Heart left ventricle (tissue), 16 donors: ENCODE measurements around the gene DSCAML1. TPM values are rescaled to one million over a fixed set of nuclear protein-coding genes. Genes with fewer than 3 reads are reported as not detected.

Experiments used
- ATAC-seq, 4 donors: fragments of 200-7000 bp; cut with Tn5 transposase; one replicate each; pipeline ENCODE4 v1.9.1; 2020 to 2022; ENCODE audit warnings: moderate library complexity in 4 of 4, mild to moderate bottlenecking in 3 of 4, moderate number of reproducible peaks in 1 of 4
- DNase-seq, 5 donors: peaks; one replicate each; pipeline ENCODE4 v3.0.0-alpha.2; 2020
- H3K27ac ChIP-seq, 12 donors: fragments of 200-600 bp; sonication (generic) in 4 of 12; one replicate each; pipeline versions ENCODE4 v1.5.0 to v1.8.0; 2016 to 2022; ENCODE audit warnings: mild to moderate bottlenecking in 2 of 12
- H3K27me3 ChIP-seq, 9 donors: fragments of 200-600 bp; sonication (generic) in 2 of 9; one replicate each; pipeline versions ENCODE4 v1.5.1 to v1.8.0; 2016 to 2022; ENCODE audit warnings: mild to moderate bottlenecking in 3 of 9
- H3K36me3 ChIP-seq, 9 donors: fragments of 200-600 bp; sonication (generic) in 2 of 9; one replicate each; pipeline versions ENCODE4 v1.5.0 to v1.8.0; 2018 to 2022; ENCODE audit warnings: mild to moderate bottlenecking in 2 of 9
- H3K4me1 ChIP-seq, 12 donors: fragments of 200-600 bp; sonication (generic) in 4 of 12; one replicate each; pipeline versions ENCODE4 v1.5.0 to v1.8.0; 2016 to 2022; ENCODE audit warnings: mild to moderate bottlenecking in 3 of 12
- H3K4me3 ChIP-seq, 12 donors: fragments of 200-600 bp; sonication (generic) in 4 of 12; one replicate each; pipeline versions ENCODE4 v1.5.0 to v1.8.0; 2017 to 2022; ENCODE audit warnings: mild to moderate bottlenecking in 9 of 12, moderate library complexity in 4 of 12
- H3K9me3 ChIP-seq, 12 donors: fragments of 200-600 bp; sonication (generic) in 4 of 12; one replicate each; pipeline versions ENCODE4 v1.5.0 to v1.8.0; 2016 to 2022; ENCODE audit warnings: mild to moderate bottlenecking in 1 of 12
- POLR2A ChIP-seq, 2 donors: fragments of 450-650 bp; IDR thresholded peaks; one replicate each; pipeline ENCODE4 v1.6.1; 2017; ENCODE audit warnings: antibody characterized with exemption in 2 of 2, mild to moderate bottlenecking in 2 of 2, moderate library complexity in 2 of 2
- WGBS, 4 donors: extraction: QIAGEN DNeasy Blood & Tissue Kit in 2 of 4; methylation state at CpG; one replicate each; pipeline versions ENCODE4 v1.1.5 to v1.1.7; 2013 to 2018; 5-methylcytosine and 5-hydroxymethylcytosine counted together
- intact Hi-C, 10 donors: fragments of 100-400 bp; cut with DNase I; formaldehyde crosslinking; loops; one replicate each; pipeline versions ENCODE4 v1.11.1 to v1.14.2; 2022
- polyA plus RNA-seq, 2 donors: library from polyadenylated mRNA; stranded (reverse); fragments of 200-250 nt; gene quantifications; one replicate each; pipeline ENCODE4 v1.2.3, GENCODE V29; 2013
- total RNA-seq, 9 donors: library from RNA; depleted of rRNA in 2 of 9; stranded (reverse); fragments of >200 nt in 2 of 9; fragmentation: NEBNext Ultra II Directional in 3 of 9; extraction: Animal tissue kit (Norgen Biotek cat#: 25700) in 3 of 9; gene quantifications; one replicate each; pipeline versions ENCODE4 v1.1.0 to v1.2.4, GENCODE V29; 2016 to 2023
- TF ChIP-seq, protein P1 (sequence below), 12 donors: fragments of 200-600 bp; sonication (generic) in 4 of 12; IDR thresholded peaks; one replicate each; pipeline versions ENCODE4 v1.5.0 to v1.8.0; 2018 to 2022; ENCODE audit warnings: antibody characterized with exemption in 12 of 12, mild to moderate bottlenecking in 5 of 12
- donor health status: ischemic (EF 13 %, LVEDD 7.1; RV severe dilation, severe dysfunction).
- donor health status: healthy with polysubstance abuse.
- donor health status: DM: no; HTN: yes; CAD: no.
- donor health status: DM: no; HTN: no; CAD: no.
- donor health status: ischemic (EF 25% LVEDD 6.9; RV normal size, moderate dysfunction).
- donor health status: ischemic (EF 25% LVEDD 5.7; RV mildly dilated, moderate dysfunction).
- donor health status: healthy.
- donor health status: DM: yes; HTN: yes; CAD: no.
- donor health status: ischemic (EF 35%, LVEDD 5.7; RV mildly dilated, moderate dysfunction).
- donor health status: nonischemic (EF 11% LVEDD 7.7; RV severe dilation, severe dysfunction).
- donor health status: DM: yes; HTN: yes; CAD: no.
- donor health status: PGD.
- donor health status: ischemic (EF 29% LVEDD 5.4; RV normal size, mild dysfunction).
- donor health status: nonischemic (EF 23%, LVEDD 6.1; RV moderate dilation, normal function).

The DSCAML1 gene
- total and polyA plus RNA-seq, 11 donors: 0.05 to 1.7 (median 0.76) TPM

DNA sequence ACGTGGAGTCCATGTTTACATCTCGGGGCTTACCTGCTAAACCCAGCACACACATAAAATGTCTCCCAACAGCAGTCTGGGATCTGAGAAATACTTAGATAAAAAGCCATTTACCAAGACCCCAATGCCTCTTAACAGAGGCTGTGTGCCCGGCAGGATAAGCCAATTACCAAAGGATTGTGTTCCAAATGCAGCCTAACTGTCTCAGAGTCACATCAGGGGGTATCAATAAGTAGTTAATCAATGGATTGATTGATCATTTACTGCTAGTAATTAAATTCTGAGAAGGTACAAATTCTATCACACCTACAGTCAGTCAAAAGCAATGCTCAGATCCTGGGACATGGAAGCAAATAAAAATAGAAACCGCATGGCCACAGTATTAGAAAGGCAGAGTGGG is 125.6 kb downstream of the DSCAML1 start:
- H3K9me3 ChIP-seq: no peaks in the 10 kb centered on the region
- H3K4me1 ChIP-seq: no peaks in the 10 kb centered on the region
- no peaks in the 10 kb centered on the region for H3K27me3 ChIP-seq
- DNase-seq (no peak), ATAC-seq (no peak)
- H3K27ac ChIP-seq: no peak overlapping the region
- intact Hi-C loops: no loop called here
- TF ChIP-seq POLR2A (IDR thresholded peaks at IDR 0.05): no peak
- TF ChIP-seq, protein P1, sequence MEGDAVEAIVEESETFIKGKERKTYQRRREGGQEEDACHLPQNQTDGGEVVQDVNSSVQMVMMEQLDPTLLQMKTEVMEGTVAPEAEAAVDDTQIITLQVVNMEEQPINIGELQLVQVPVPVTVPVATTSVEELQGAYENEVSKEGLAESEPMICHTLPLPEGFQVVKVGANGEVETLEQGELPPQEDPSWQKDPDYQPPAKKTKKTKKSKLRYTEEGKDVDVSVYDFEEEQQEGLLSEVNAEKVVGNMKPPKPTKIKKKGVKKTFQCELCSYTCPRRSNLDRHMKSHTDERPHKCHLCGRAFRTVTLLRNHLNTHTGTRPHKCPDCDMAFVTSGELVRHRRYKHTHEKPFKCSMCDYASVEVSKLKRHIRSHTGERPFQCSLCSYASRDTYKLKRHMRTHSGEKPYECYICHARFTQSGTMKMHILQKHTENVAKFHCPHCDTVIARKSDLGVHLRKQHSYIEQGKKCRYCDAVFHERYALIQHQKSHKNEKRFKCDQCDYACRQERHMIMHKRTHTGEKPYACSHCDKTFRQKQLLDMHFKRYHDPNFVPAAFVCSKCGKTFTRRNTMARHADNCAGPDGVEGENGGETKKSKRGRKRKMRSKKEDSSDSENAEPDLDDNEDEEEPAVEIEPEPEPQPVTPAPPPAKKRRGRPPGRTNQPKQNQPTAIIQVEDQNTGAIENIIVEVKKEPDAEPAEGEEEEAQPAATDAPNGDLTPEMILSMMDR (IDR thresholded peaks at IDR 0.05): no peak
- WGBS, 4 donors: 89 to 95% (median 94%) methylated on average over 4 of the region's 4 CpGs
- no peaks in the 10 kb centered on the region for H3K36me3 ChIP-seq
- no peak overlapping the region for H3K4me3 ChIP-seq

DNA sequence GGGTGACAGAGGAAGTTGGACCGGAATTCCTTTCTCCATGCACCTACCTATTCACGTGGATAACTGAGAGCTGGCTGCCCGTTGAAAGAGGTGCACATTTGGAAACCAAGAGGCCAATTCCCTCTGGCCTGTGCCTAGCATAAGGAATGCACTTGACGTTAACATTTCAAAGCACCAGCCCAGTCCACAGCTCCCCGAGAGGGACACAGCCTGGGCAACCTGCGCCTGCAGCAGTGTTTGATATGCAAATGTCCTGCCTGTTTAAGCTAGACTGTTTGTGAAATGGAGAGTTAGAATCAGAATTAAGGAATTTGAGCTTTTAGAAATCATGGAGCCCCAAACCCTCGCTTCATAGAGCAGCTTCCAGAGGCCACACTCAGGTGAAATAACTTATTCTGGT is 126.1 kb downstream of the DSCAML1 start:
- Histone ChIP-seq H3K4me3 (no peak overlapping the region), H3K27ac (no peak overlapping the region), H3K27me3 (no peaks in the 10 kb centered on the region), H3K4me1 (no peaks in the 10 kb centered on the region), H3K9me3 (no peaks in the 10 kb centered on the region), H3K36me3 (no peaks in the 10 kb centered on the region)
- intact Hi-C loops: no loop called here
- TF ChIP-seq, protein P1 (IDR thresholded peaks at IDR 0.05): no peak
- ATAC-seq: no peak
- 76 to 86% (median 85%) methylated on average over 7 of the region's 7 CpGs for WGBS, 4 donors
- no peak for DNase-seq

DNA sequence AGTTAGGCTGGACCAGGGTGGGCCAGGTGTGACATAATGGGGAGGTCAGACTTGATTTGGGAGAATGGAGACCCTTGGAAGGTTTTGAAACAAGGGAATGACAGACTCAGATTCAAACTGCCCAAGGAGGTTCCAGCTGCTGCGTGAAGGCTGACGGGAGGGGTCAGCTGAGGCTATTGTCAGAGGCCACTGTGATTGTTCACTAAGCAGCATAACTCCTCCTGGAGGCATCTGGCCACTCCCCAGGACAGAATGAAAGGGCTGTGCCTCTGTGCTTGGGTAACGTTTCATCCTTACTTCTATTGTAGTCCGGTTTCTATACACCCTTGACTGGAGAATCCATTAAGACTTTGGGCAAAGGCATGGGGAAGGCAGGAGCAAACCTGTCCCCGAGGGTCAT is 126.6 kb downstream of the DSCAML1 start:
- WGBS, 4 donors: 73 to 82% (median 79%) methylated on average over 5 of the region's 5 CpGs
- intact Hi-C loops: no loop called here
- H3K27me3 ChIP-seq: no peaks in the 10 kb centered on the region

DNA sequence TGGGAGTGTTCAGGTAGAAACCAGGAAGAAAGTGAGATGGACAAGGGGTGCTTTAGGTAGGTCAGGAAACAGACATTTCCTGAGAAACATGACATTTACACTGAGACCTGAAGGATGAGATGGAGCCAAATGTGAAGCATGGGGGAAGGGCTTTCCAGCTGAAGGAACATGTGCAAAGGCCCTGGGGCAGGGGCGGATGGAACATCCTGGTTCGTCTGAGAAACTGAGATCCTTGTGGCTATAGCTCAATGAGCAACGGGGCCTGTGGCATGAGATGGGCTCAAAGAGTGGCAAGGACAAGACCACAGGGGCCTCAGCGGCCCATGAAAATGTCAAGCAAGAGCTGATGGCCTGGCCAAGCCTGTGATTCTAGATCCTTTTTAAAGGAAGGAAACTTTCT is 127.4 kb downstream of the DSCAML1 start:
- intact Hi-C loops: no loop called here
- Histone ChIP-seq H3K27ac (no peak overlapping the region), H3K36me3 (no peaks in the 10 kb centered on the region), H3K4me3 (no peak overlapping the region), H3K27me3 (no peaks in the 10 kb centered on the region), H3K9me3 (no peaks in the 10 kb centered on the region), H3K4me1 (peaks cover 0 to 12% (median 0%) of the 10 kb centered on the region in 12 donors)
- ATAC-seq (no peak), DNase-seq (no peak)
- no peak for TF ChIP-seq POLR2A (IDR thresholded peaks at IDR 0.05)
- TF ChIP-seq, protein P1 (IDR thresholded peaks at IDR 0.05): no peak
- 79 to 95% (median 92%) methylated on average over 4 of the region's 4 CpGs for WGBS, 4 donors

More for the DNA sequence above, 126.6 kb downstream of the DSCAML1 start:
- Histone ChIP-seq H3K9me3 (no peaks in the 10 kb centered on the region), H3K27ac (no peak overlapping the region), H3K36me3 (no peaks in the 10 kb centered on the region), H3K4me1 (peaks cover 0 to 4% (median 0%) of the 10 kb centered on the region in 12 donors), H3K4me3 (no peak overlapping the region)
- DNase-seq: no peak
- TF ChIP-seq, protein P1 (IDR thresholded peaks at IDR 0.05): no peak
- no peak for TF ChIP-seq POLR2A (IDR thresholded peaks at IDR 0.05)
- ATAC-seq: no peak
